GM18507 (cell line): Measurements from ENCODE around the gene TNFAIP8L2.
A peak's percentile ranks its signal among the peaks of the same experiment; 100 is the strongest.

ENCODE experiments used
- DNase-seq: peaks from one replicate; pipeline ENCODE4 v3.0.0; 2011; ENCODE audit warnings: low read depth; ENCODE audit not compliant: insufficient read length; ENCODE audit errors: extremely low spot score
- FAIRE-seq: peaks from 2 replicates; lab custom pipeline; 2011; peaks lifted over from hg19 to GRCh38; lab: Jason Lieb, UNC

TNFAIP8L2 gene

GRCh38 chr1:151156515-151156819 is at the start of gene TNFAIP8L2:
Gene TNFAIP8L2, plus strand, starts transcription at chr1:151156649. Its CDS starts 2,049 bp downstream, at chr1:151158698.
- DNase-seq (peak; percentile 35), FAIRE-seq (no peak)

- DNase-seq (no peak), FAIRE-seq (no peak)
Measured at GRCh38 chr1:151106894-151107293, 49.6 kb upstream of the TNFAIP8L2 start.

- DNase-seq (no peak), FAIRE-seq (no peak)
Measured at GRCh38 chr1:151108331-151108730, 48.1 kb upstream of the TNFAIP8L2 start.

GRCh38 chr1:151113877-151114276 is 42.6 kb upstream of the TNFAIP8L2 start:
- DNase-seq (no peak), FAIRE-seq (no peak)

GRCh38 chr1:151124763-151125403 is 31.6 kb upstream of the TNFAIP8L2 start:
- FAIRE-seq, result no peak
- no peak for DNase-seq

GRCh38 chr1:151128800-151129199 is 27.6 kb upstream of the TNFAIP8L2 start:
- FAIRE-seq, result no peak
- DNase-seq, result no peak

- DNase-seq (peak; percentile 58), FAIRE-seq (peak; percentile 60)
Measured at GRCh38 chr1:151130987-151131586, 25.4 kb upstream of the TNFAIP8L2 start.

GRCh38 chr1:151131701-151132334 is 24.6 kb upstream of the TNFAIP8L2 start:
- no peak for FAIRE-seq
- no peak for DNase-seq

- no peak for FAIRE-seq
Measured at GRCh38 chr1:151132335-151133017, 24.0 kb upstream of the TNFAIP8L2 start.

GRCh38 chr1:151133018-151133806 is 23.2 kb upstream of the TNFAIP8L2 start:
- FAIRE-seq (no peak), DNase-seq (no peak)

More at GRCh38 chr1:151132335-151133017, 24.0 kb upstream of the TNFAIP8L2 start:
- DNase-seq, result no peak

- no peak for FAIRE-seq
- DNase-seq, result no peak
Measured at GRCh38 chr1:151134396-151134795, 22.1 kb upstream of the TNFAIP8L2 start.

GRCh38 chr1:151134991-151135390 is 21.5 kb upstream of the TNFAIP8L2 start:
- no peak for DNase-seq
- FAIRE-seq, result no peak

- FAIRE-seq, result peak; percentile 46
- DNase-seq, result no peak
Measured at GRCh38 chr1:151135433-151136385, 20.7 kb upstream of the TNFAIP8L2 start.

GRCh38 chr1:151137789-151138188 is 18.7 kb upstream of the TNFAIP8L2 start:
- DNase-seq, result no peak
- FAIRE-seq, result no peak

- no peak for FAIRE-seq
- DNase-seq, result no peak
Measured at GRCh38 chr1:151142411-151143056, 13.9 kb upstream of the TNFAIP8L2 start.

- FAIRE-seq (no peak), DNase-seq (no peak)
Measured at GRCh38 chr1:151143057-151143435, 13.4 kb upstream of the TNFAIP8L2 start.

- no peak for FAIRE-seq
- no peak for DNase-seq
Measured at GRCh38 chr1:151143986-151144385, 12.5 kb upstream of the TNFAIP8L2 start.
